ENCODE results near the gene SAMD3. TPM values are rescaled to one million over a fixed set of nuclear protein-coding genes. Genes with fewer than 3 reads are reported as not detected.
"Not testable (repeated sequence)": the region's sequence is repeated elsewhere in the genome, so short reads cannot be mapped to it uniquely, and the experiment has no call there.

SAMD3 gene, protein sequence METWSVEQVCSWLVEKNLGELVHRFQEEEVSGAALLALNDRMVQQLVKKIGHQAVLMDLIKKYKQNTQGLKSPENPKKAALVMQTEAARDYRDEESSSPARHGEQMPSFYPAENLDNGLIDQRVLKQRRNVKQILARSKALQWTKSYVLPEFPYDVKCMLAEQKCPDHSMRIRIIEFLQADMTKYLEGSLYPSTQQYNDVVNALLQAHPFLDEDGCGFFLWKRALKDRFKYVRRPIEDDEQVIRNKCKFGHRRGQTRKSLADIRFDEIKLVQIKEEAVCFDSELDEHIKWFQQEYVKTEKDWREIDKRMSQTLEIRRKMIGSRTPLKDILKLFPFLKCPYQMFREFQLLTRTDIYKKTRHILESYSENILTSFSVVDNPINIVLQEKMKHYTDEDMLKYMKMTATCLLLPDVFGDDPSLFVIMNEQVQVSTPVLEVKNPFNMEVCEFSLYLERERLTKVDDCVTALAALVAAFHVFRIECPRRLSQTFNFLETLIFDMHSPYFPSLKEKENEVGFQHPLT
- 2.4 and 3.3 TPM in 2 replicates for total RNA-seq (ENCODE audit: low replicate concordance)
- long read RNA-seq, partial matches to known transcripts, result 2 of 2 reads
- long read RNA-seq, other reads (novel, unspliced or antisense), result 0 of 2 reads

DNA sequence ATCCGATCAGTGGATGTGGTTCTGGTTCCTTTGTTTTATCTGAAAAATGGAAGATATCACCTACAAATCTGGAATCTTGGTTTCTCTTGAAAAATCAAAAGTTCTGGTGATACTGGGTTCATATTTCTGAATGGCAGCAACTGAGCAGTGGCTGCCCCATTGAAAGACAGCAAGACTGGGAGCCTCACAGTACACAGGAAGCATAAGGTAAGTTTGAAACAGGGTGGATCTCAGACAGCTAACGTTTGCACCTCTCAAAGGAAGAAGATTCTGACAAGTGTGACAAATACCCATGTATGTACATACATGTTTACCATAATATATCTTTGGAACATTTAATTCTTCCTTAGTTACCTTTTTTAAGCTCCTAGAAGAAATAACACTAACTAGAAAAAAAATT is at the start of gene SAMD3:
Gene SAMD3 (minus strand): TSS at position 177 of the 400 bp plus-strand sequence. CDS start 7,678 bp downstream, outside the sequence.
- no peak for DNase-seq (ENCODE audit: extremely low spot score, unreplicated experiment)
- H3K4me1 Mint-ChIP-seq (ENCODE audit: unreplicated experiment), result no peaks in the 10 kb centered on the region
- no peaks in the 10 kb centered on the region for H3K9me3 Mint-ChIP-seq
- TF ChIP-seq, protein P1, sequence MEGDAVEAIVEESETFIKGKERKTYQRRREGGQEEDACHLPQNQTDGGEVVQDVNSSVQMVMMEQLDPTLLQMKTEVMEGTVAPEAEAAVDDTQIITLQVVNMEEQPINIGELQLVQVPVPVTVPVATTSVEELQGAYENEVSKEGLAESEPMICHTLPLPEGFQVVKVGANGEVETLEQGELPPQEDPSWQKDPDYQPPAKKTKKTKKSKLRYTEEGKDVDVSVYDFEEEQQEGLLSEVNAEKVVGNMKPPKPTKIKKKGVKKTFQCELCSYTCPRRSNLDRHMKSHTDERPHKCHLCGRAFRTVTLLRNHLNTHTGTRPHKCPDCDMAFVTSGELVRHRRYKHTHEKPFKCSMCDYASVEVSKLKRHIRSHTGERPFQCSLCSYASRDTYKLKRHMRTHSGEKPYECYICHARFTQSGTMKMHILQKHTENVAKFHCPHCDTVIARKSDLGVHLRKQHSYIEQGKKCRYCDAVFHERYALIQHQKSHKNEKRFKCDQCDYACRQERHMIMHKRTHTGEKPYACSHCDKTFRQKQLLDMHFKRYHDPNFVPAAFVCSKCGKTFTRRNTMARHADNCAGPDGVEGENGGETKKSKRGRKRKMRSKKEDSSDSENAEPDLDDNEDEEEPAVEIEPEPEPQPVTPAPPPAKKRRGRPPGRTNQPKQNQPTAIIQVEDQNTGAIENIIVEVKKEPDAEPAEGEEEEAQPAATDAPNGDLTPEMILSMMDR (conservative IDR thresholded peaks at IDR 0.05), result no peak
- no peaks in the 10 kb centered on the region for H3K36me3 Mint-ChIP-seq
- no peaks in the 10 kb centered on the region for H3K27me3 Mint-ChIP-seq
- no peak within 1 kb of the TSS for H3K27ac Mint-ChIP-seq
- no peak within 1 kb of the TSS for H3K4me3 Mint-ChIP-seq

DNA sequence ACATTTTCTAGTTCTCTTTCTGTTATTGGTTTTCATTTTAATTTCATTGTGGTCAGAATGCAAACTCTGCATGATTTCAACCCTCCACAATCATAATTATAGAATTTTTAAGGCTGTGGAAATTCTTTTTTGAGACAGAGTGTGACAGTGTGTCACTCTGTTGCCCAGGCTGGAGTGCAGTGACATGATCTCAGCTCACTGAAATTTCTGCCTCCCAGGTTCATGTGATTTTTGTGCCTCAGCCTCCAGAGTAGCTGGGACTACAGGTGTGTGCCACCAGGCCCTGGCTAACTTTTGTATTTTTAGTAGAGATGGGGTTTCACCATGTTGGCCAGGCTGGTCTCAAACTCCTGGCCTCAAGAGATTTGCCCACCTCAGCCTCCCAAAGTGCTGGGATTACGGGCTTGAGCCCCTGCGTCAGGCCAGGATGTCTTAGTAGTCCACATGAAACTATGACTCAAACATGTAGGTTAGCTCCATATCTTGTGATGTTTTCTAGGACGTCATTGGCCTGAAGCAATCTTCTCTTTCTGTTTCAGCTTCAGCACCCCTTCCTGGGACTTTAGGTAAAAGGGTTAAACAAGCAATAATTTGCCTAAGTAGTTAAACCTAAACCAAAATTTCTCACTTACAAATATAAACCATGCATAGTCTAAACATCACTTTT is 47.4 kb upstream of the SAMD3 start:
- Mint-ChIP-seq H3K4me1 (ENCODE audit: unreplicated experiment) (no peaks in the 10 kb centered on the region), H3K36me3 (no peaks in the 10 kb centered on the region), H3K27ac (no peak overlapping the region), H3K27me3 (no peaks in the 10 kb centered on the region), H3K9me3 (peaks cover 4% of the 10 kb centered on the region), H3K4me3 (no peak overlapping the region)
- no peak for DNase-seq (ENCODE audit: extremely low spot score, unreplicated experiment)
- TF ChIP-seq, protein P1 (conservative IDR thresholded peaks at IDR 0.05), result no peak

DNA sequence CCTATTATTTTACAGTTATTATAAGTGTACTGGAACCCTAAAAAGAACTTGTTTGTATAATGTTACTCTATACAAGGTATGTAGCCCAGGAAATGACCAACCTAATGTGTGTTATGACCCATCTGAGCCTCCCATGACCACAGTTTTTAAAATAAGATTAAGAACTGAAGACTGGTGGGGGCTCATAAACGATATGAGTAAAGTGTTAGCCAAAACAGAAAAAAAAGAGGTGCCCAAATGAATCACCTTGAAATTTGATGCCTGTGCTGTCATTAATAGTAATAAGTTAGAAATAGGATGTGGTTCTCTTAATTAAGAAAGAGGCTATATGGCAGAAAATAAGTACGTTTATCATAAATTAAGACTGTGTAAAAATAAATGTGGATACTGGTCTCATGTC is 42.8 kb upstream of the SAMD3 start:
- H3K27ac Mint-ChIP-seq; H3K36me3 Mint-ChIP-seq; DNase-seq (ENCODE audit: extremely low spot score, unreplicated experiment); H3K4me3 Mint-ChIP-seq; H3K4me1 Mint-ChIP-seq (ENCODE audit: unreplicated experiment); H3K27me3 Mint-ChIP-seq; H3K9me3 Mint-ChIP-seq: not testable (repeated sequence)

DNA sequence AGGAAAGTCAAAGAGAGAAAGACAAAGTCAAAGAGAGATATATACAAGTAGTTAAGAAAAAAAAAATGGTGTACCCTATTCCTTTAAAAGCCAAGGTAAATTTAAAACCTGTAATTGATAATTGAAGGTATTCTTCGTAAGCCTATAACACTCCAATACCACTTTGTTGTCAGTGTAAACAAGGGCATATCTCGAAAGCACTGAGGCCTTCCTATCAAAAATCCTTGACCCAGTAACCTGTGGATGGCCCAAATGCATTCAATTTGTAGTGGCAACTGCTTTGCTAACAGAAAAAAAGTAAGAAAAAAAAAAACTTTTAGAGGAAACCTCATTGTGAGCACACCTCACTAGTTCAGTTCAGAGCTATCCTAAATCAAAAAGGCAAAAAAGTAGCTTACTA is 39.3 kb upstream of the SAMD3 start:
- no peaks in the 10 kb centered on the region for H3K9me3 Mint-ChIP-seq
- TF ChIP-seq, protein P1 (conservative IDR thresholded peaks at IDR 0.05), result no peak

DNA sequence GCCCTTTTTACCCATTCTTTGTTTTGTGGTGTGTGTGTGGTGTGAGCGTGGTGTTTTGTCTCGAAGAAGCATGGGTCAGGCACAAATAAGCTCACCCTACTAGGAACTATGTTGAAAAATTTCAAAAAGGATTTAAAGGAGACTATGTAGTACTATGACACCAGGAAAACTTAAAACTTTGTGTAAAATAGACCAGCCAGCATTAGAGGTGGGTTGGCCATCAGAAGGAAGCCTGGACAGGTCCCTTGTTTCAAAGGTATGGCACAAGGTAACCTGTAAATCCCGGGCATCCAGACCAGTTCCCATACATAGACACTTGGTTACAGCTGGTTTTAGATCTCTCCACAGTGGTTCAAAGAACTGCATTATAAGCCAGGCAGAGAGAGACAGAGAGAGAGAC is 38.8 kb upstream of the SAMD3 start:
- not testable (repeated sequence) for H3K27me3 Mint-ChIP-seq; H3K36me3 Mint-ChIP-seq; H3K4me1 Mint-ChIP-seq (ENCODE audit: unreplicated experiment); DNase-seq (ENCODE audit: extremely low spot score, unreplicated experiment); H3K27ac Mint-ChIP-seq; H3K4me3 Mint-ChIP-seq; H3K9me3 Mint-ChIP-seq

More for the DNA sequence above, 39.3 kb upstream of the SAMD3 start:
- Mint-ChIP-seq H3K36me3 (no peaks in the 10 kb centered on the region), H3K4me1 (ENCODE audit: unreplicated experiment) (no peaks in the 10 kb centered on the region), H3K27me3 (no peaks in the 10 kb centered on the region), H3K27ac (no peak overlapping the region), H3K4me3 (no peak overlapping the region)
- no peak for DNase-seq (ENCODE audit: extremely low spot score, unreplicated experiment)

DNA sequence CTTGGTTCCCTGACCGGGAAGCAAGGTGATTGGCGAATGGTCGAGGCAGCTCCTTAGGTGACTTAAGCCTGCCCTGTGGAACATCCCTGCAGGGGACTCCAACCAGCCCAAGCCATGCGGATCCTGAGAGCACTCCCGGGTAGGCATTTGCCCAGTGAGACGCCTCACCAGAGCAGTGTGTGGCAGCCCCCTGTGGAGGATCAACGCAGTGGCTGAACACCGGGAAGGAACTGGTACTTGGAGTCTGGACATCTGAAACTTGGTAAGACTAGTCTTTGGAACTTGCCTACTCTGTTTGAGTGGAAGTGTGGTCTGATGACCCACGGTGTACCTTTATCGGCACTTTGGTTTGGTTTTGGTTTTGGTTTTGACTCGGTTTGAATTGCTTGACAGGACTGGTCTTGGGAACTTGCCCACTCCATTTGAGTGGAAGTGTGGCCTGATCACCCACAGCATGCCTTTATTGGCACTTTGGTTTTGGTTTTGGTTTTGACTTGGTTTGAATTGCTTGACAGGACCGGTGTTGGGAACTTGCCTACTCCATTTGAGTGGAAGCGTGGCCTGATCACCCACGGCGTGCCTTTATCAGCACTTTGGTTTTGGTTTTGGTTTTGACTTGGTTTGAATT is 38.0 kb upstream of the SAMD3 start:
- H3K9me3 Mint-ChIP-seq, H3K27me3 Mint-ChIP-seq: not testable (repeated sequence)

DNA sequence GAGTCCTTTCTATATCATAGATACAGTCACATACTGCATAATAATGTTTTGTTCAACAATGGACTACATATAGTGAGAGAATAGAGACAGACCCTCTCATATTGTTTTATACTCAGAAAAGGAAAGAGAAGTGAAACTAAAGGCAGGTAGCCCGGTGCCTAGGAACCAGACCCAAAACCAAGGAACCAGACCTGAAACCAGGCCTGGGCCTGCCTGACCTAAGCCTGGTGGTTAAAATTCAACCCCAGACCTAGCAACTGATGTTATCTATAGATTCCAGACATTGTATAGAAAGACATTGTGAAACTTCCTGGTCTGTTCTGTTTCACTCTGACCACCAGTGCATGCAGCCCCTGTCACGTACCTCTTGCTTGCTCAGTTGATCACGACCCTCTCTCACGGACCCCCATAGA is 37.3 kb upstream of the SAMD3 start:
- not testable (repeated sequence) for H3K36me3 Mint-ChIP-seq; H3K27ac Mint-ChIP-seq; H3K27me3 Mint-ChIP-seq; H3K4me1 Mint-ChIP-seq (ENCODE audit: unreplicated experiment); H3K4me3 Mint-ChIP-seq; DNase-seq (ENCODE audit: extremely low spot score, unreplicated experiment); H3K9me3 Mint-ChIP-seq

More for the DNA sequence above, 38.0 kb upstream of the SAMD3 start:
- not testable (repeated sequence) for H3K4me1 Mint-ChIP-seq (ENCODE audit: unreplicated experiment); H3K4me3 Mint-ChIP-seq; H3K27ac Mint-ChIP-seq; DNase-seq (ENCODE audit: extremely low spot score, unreplicated experiment); H3K36me3 Mint-ChIP-seq
